Measurements from ENCODE around the gene SMIM13.

DNA sequence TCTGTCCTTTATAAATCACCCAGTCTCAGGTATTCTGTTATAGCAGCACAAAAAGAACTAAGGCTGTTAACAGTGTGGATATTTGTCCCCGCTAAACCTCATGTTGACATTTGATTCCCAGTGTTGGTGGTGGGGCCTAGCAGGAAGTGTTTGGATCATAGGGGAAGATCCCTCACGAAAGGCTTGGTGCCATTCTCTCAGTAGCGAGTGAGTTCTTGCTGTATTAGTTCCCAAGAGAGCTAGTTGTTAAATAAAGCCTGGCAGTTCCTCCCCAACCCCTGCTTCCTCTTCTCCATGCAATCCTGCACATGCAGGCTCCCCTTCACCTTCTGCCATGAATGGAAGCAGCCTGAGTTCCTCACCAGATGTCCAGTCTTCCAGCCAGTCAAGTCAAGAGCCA, 47.7 kb downstream of the SMIM13 start:
- TF ChIP-seq, protein P1, sequence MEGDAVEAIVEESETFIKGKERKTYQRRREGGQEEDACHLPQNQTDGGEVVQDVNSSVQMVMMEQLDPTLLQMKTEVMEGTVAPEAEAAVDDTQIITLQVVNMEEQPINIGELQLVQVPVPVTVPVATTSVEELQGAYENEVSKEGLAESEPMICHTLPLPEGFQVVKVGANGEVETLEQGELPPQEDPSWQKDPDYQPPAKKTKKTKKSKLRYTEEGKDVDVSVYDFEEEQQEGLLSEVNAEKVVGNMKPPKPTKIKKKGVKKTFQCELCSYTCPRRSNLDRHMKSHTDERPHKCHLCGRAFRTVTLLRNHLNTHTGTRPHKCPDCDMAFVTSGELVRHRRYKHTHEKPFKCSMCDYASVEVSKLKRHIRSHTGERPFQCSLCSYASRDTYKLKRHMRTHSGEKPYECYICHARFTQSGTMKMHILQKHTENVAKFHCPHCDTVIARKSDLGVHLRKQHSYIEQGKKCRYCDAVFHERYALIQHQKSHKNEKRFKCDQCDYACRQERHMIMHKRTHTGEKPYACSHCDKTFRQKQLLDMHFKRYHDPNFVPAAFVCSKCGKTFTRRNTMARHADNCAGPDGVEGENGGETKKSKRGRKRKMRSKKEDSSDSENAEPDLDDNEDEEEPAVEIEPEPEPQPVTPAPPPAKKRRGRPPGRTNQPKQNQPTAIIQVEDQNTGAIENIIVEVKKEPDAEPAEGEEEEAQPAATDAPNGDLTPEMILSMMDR (IDR thresholded peaks at IDR 0.05) = no peak
- TF ChIP-seq POLR2A (IDR thresholded peaks at IDR 0.05) = no peak
